NCI-H2196 (cell line): ENCODE measurements around the gene LSM3.

Source experiments
- DNase-seq: peaks from one replicate; lab custom pipeline; 2025; ENCODE audit not compliant: unreplicated experiment; lab: John Stamatoyannopoulos, UW

The LSM3 gene

GRCh38 chr3:14157951-14158350, 20.7 kb upstream of the LSM3 start:
- no peak for DNase-seq

GRCh38 chr3:14158370-14158769, 20.2 kb upstream of the LSM3 start:
- DNase-seq: no peak

GRCh38 chr3:14159426-14159825, 19.2 kb upstream of the LSM3 start:
- no peak for DNase-seq

- DNase-seq: no peak
Measured at GRCh38 chr3:14161282-14161681, 17.3 kb upstream of the LSM3 start.

GRCh38 chr3:14162178-14162577, 16.4 kb upstream of the LSM3 start:
- DNase-seq: no peak

- DNase-seq: no peak
Measured at GRCh38 chr3:14166877-14167603, 11.6 kb upstream of the LSM3 start.

GRCh38 chr3:14169435-14169834, 9.2 kb upstream of the LSM3 start:
- DNase-seq: no peak

GRCh38 chr3:14169871-14170270, 8.7 kb upstream of the LSM3 start:
- no peak for DNase-seq

- DNase-seq: no peak
Measured at GRCh38 chr3:14170531-14171159, 8.0 kb upstream of the LSM3 start.

GRCh38 chr3:14172496-14172895, 6.1 kb upstream of the LSM3 start:
- no peak for DNase-seq

- DNase-seq: no peak
Measured at GRCh38 chr3:14174483-14174882, 4.1 kb upstream of the LSM3 start.

GRCh38 chr3:14175383-14176037, 3.1 kb upstream of the LSM3 start:
- no peak for DNase-seq

- no peak for DNase-seq
Measured at GRCh38 chr3:14177580-14178246, 904 bp upstream of the LSM3 start.

- no peak for DNase-seq
Measured at GRCh38 chr3:14179114-14179465, 473 bp downstream of the LSM3 start.

- DNase-seq: no peak
Measured at GRCh38 chr3:14179795-14180194, 1.2 kb downstream of the LSM3 start.

- no peak for DNase-seq
Measured at GRCh38 chr3:14181253-14181652, 2.6 kb downstream of the LSM3 start.

GRCh38 chr3:14183015-14183577, 4.5 kb downstream of the LSM3 start:
- no peak for DNase-seq

GRCh38 chr3:14186854-14187458, 8.3 kb downstream of the LSM3 start:
- DNase-seq: no peak

GRCh38 chr3:14188041-14188754, 9.6 kb downstream of the LSM3 start:
- DNase-seq: no peak

- no peak for DNase-seq
Measured at GRCh38 chr3:14194865-14195264, 16.2 kb downstream of the LSM3 start.

GRCh38 chr3:14199641-14200040, 21.0 kb downstream of the LSM3 start:
- DNase-seq: no peak
